OCI-LY3 (cell line): Measurements from ENCODE around the gene OR13D1.

Experiments
- EZH2phosphoT487 ChIP-seq: fragments of 200-600 bp; shearing (Covaris generic); IDR thresholded peaks from 2 replicates; pipeline ENCODE4 v1.6.1; 2018; ENCODE audit warnings: antibody characterized with exemption, mixed run types, low read depth
- TF ChIP-seq, protein P1 (sequence below): fragments of 200-600, 300-600 bp; sonication (generic); IDR thresholded peaks from 2 replicates; pipeline ENCODE4 v1.5.1; 2014; ENCODE audit warnings: antibody characterized with exemption, low read length, low read depth

DNA sequence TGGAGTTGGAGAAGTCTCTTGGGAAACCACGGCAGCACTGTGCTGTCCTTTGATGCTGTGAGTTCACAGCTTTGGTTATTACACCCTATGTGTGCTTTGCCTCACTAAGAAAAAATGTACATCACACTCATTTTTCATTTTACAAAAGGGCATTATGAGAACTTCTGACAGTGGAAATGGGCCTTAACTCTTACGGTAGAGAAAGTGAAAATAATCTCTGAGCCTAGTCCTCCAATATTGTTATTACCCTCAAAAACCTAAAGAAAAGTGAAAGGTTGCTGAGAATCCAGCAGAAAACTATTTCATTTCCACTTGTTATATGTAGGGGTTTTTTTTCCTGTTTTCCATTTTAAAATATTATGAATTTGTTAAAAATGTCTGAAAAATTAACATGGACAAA lies 8.2 kb upstream of the OR13D1 start:
- TF ChIP-seq, protein P1, sequence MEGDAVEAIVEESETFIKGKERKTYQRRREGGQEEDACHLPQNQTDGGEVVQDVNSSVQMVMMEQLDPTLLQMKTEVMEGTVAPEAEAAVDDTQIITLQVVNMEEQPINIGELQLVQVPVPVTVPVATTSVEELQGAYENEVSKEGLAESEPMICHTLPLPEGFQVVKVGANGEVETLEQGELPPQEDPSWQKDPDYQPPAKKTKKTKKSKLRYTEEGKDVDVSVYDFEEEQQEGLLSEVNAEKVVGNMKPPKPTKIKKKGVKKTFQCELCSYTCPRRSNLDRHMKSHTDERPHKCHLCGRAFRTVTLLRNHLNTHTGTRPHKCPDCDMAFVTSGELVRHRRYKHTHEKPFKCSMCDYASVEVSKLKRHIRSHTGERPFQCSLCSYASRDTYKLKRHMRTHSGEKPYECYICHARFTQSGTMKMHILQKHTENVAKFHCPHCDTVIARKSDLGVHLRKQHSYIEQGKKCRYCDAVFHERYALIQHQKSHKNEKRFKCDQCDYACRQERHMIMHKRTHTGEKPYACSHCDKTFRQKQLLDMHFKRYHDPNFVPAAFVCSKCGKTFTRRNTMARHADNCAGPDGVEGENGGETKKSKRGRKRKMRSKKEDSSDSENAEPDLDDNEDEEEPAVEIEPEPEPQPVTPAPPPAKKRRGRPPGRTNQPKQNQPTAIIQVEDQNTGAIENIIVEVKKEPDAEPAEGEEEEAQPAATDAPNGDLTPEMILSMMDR: no peak
- no peak for TF ChIP-seq EZH2phosphoT487
